HL-60 (cell line): ENCODE measurements around the gene WIF1.

ENCODE experiments used
- DNase-seq, 2 experiments: peaks; one replicate each; pipeline ENCODE4 v3.0.0-alpha.2; 2010 to 2020; ENCODE audit warnings: low read depth in 1 of 2, low spot score in 1 of 2
- H3K27ac ChIP-seq: fragments of 250-450 bp; sonication (Bioruptor Pico); replicated peaks from 2 replicates; pipeline ENCODE4 v1.5.1; 2020; ENCODE audit warnings: mild to moderate bottlenecking, moderate library complexity
- H3K27me3 ChIP-seq: fragments of 250-450 bp; sonication (Bioruptor Pico); 2 replicates; pipeline ENCODE4 v1.5.1; 2021; ENCODE audit warnings: mild to moderate bottlenecking, moderate library complexity; ENCODE audit not compliant: insufficient read depth, poor library complexity, severe bottlenecking
- H3K4me3 ChIP-seq: replicated peaks from 2 replicates; pipeline ENCODE4 v1.5.1; 2011; ENCODE audit warnings: mild to moderate bottlenecking, control low read depth, low read length; ENCODE audit not compliant: insufficient read depth
- GABPA ChIP-seq: IDR thresholded peaks from 2 replicates; pipeline ENCODE4 v1.6.1; 2012; ENCODE audit warnings: low read depth
- POLR2AphosphoS5 ChIP-seq: IDR thresholded peaks from 2 replicates; pipeline ENCODE4 v1.6.1; 2012; ENCODE audit warnings: low read depth
- SPI1 ChIP-seq: IDR thresholded peaks from 2 replicates; pipeline ENCODE4 v1.6.1; 2012; ENCODE audit warnings: low read depth, mild to moderate bottlenecking, borderline replicate concordance
- long read RNA-seq: library from polyadenylated mRNA; unstranded; transcript quantifications from one replicate; pipeline ENCODE4 v2.0.0, GENCODE V29; 2020
- TF ChIP-seq, protein P1 (sequence below): IDR thresholded peaks from one replicate; pipeline ENCODE4 v1.5.1; 2011; ENCODE audit warnings: low read length, control low read depth, inconsistent platforms; ENCODE audit not compliant: insufficient read depth
- TF ChIP-seq, protein P2 (sequence below): IDR thresholded peaks from 2 replicates; pipeline ENCODE4 v1.6.1; 2012; ENCODE audit warnings: low read depth; ENCODE audit not compliant: insufficient replicate concordance

The WIF1 gene
- long read RNA-seq: 0 reads

DNA sequence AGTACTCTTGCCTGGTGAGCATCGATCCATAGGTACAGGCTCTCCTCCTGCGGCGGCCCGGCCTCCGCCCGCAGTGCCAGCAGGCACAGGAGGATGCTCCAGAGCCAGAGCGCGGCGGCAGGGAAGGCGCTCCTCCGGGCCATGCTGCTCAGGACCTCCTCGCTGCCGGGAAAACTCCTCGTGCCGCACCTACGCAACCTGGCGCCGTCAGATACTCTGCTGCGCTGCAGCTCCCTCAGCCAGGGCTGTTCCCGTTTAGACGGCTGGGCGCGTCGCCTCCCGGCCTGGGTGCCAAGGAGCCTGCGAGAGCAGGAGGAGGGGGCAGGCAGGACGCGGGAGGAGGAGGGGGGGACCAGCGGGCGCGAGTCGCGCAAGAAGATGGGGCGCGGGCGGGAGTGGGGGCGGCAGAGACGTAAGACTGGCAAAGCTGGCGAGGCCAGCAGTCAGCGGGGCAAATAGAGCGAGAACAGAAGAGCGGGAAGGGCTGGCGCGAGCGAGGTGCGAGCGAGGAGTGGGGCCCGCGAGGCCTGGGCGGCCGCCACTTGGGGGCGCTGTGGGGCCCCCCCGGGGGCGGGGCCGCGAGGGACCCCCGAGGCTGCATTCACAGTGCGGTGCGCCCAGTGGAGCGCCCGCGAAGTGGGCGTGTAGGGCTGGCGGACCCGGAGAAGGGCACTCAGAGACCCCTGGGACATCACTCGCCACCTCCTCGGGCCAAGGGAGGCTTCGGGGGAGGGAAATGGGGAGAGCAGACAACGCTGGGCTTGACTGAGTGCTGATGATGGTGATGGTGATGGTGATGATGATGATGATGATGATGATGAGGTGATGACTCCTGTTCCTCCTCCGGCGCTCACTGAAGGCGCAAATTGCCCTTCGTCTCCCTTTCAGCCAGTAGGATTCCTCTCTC lies at the start of gene WIF1:
WIF1 (minus strand) TSS at position 257 of the 907 bp plus-strand sequence; CDS start at position 143, 114 bp downstream.
- Histone ChIP-seq H3K4me3 (peak within 1 kb of the TSS; percentile 7), H3K27ac (no peak within 1 kb of the TSS), H3K27me3 (peaks cover 34% of the 10 kb centered on the region)
- DNase-seq: peak in 1 of 2 experiments; percentile 23
- no peak for TF ChIP-seq GABPA
- TF ChIP-seq, protein P1, sequence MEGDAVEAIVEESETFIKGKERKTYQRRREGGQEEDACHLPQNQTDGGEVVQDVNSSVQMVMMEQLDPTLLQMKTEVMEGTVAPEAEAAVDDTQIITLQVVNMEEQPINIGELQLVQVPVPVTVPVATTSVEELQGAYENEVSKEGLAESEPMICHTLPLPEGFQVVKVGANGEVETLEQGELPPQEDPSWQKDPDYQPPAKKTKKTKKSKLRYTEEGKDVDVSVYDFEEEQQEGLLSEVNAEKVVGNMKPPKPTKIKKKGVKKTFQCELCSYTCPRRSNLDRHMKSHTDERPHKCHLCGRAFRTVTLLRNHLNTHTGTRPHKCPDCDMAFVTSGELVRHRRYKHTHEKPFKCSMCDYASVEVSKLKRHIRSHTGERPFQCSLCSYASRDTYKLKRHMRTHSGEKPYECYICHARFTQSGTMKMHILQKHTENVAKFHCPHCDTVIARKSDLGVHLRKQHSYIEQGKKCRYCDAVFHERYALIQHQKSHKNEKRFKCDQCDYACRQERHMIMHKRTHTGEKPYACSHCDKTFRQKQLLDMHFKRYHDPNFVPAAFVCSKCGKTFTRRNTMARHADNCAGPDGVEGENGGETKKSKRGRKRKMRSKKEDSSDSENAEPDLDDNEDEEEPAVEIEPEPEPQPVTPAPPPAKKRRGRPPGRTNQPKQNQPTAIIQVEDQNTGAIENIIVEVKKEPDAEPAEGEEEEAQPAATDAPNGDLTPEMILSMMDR: no peak
- TF ChIP-seq POLR2AphosphoS5: no peak
- TF ChIP-seq SPI1: no peak
- TF ChIP-seq, protein P2, sequence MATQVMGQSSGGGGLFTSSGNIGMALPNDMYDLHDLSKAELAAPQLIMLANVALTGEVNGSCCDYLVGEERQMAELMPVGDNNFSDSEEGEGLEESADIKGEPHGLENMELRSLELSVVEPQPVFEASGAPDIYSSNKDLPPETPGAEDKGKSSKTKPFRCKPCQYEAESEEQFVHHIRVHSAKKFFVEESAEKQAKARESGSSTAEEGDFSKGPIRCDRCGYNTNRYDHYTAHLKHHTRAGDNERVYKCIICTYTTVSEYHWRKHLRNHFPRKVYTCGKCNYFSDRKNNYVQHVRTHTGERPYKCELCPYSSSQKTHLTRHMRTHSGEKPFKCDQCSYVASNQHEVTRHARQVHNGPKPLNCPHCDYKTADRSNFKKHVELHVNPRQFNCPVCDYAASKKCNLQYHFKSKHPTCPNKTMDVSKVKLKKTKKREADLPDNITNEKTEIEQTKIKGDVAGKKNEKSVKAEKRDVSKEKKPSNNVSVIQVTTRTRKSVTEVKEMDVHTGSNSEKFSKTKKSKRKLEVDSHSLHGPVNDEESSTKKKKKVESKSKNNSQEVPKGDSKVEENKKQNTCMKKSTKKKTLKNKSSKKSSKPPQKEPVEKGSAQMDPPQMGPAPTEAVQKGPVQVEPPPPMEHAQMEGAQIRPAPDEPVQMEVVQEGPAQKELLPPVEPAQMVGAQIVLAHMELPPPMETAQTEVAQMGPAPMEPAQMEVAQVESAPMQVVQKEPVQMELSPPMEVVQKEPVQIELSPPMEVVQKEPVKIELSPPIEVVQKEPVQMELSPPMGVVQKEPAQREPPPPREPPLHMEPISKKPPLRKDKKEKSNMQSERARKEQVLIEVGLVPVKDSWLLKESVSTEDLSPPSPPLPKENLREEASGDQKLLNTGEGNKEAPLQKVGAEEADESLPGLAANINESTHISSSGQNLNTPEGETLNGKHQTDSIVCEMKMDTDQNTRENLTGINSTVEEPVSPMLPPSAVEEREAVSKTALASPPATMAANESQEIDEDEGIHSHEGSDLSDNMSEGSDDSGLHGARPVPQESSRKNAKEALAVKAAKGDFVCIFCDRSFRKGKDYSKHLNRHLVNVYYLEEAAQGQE: no peak

DNA sequence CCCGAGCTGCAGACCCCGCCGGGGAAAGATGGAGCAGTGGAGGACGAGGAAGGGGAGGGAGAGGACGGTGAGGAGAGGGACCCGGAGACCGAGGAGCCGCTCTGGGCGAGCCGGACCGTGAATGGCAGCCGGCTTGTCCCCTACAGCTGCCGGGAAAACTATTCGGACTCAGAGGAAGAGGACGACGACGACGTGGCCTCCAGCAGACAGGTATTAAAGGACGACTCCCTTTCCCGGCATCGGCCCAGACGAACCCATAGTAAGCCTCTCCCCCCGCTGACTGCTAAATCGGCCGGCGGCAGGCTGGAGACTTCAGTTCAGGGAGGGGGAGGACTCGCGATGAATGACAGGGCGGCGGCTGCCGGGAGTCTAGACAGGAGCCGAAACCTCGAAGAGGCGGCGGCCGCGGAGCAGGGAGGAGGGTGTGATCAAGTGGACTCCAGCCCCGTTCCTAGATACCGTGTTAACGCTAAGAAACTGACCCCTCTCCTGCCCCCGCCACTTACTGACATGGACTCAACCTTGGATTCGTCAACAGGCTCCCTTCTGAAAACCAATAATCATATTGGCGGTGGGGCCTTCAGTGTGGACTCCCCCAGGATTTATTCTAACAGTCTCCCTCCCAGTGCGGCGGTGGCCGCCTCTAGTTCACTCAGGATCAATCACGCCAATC lies 49.2 kb upstream of the WIF1 start:
- Histone ChIP-seq H3K4me3 (peak overlapping the region; percentile 77), H3K27ac (peak overlapping the region; percentile 77), H3K27me3 (no peaks in the 10 kb centered on the region)
- peak in 1 of 2 experiments; percentile 61 for DNase-seq
- TF ChIP-seq POLR2AphosphoS5 (no peak), GABPA (no peak), SPI1 (no peak)
- TF ChIP-seq, protein P2: no peak
- TF ChIP-seq, protein P1: no peak

DNA sequence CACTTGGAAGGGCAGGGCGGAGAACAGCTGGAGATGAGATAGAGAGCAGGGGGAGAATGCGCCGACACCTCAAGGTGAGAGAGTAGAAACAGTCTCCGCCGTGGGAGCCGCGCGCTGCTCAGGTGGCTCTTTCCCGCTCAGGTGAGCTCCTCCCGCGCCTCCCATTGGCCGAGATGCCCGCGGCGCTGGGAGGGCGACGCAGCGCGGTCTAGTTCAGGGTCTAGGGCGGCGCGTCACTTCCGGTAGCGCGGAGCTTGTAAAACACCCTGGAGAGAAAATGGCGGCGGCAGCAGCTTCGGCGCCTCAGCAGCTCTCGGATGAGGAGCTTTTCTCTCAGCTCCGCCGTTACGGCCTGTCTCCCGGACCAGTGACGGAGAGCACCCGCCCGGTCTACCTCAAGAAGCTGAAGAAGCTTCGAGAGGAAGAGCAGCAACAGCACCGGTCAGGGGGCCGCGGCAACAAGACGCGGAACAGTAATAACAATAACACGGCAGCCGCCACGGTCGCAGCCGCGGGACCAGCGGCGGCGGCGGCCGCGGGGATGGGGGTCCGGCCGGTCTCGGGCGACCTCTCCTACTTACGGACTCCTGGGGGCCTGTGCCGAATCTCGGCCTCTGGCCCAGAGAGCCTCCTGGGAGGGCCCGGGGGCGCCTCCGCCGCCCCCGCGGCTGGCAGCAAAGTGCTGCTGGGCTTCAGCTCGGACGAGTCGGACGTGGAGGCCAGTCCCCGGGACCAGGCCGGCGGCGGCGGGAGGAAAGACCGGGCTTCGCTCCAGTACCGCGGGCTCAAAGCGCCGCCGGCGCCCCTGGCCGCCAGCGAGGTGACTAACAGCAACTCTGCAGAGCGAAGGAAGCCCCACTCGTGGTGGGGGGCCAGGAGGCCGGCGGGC lies 48.5 kb upstream of the WIF1 start, which contains the start of gene LEMD3:
LEMD3 (plus strand) TSS at position 264 of the 889 bp plus-strand sequence; CDS start at position 278, 14 bp downstream.
- Histone ChIP-seq H3K4me3 (peak within 1 kb of the TSS; percentile 77), H3K27me3 (no peaks in the 10 kb centered on the region), H3K27ac (peak within 1 kb of the TSS; percentile 77)
- no peak for TF ChIP-seq SPI1
- peak; percentile 91 for TF ChIP-seq POLR2AphosphoS5
- TF ChIP-seq GABPA: peak; percentile 71
- peak; percentile 68 to 92 for DNase-seq
